Stimulated activated naive CD4-positive, alpha-beta T cell (primary cell): ENCODE data around the gene CD99.

Experiments
- DNase-seq, 6 experiments: peaks; one replicate each; lab custom pipeline; 2025; lab: John Stamatoyannopoulos, UW

CD99 gene

DNA sequence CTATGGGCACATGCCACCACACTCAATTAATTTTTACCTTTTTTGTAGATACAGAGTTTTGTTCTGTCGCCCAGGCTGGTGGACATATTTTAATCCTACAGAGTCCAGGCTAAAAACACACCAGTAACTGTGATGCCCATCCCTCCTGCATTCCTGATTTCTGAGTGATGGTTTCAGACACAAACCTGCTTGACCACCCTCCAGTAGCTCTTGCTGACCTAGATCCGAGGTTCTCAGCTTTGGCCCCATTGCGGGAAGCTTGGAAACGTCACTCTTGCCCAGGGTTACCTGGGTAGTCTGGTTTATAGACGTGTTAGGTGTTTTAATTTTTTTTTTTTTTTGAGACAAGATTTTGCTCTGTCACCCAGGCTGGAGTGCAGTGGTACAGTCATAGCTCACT, 7.5 kb downstream of the CD99 start:
- DNase-seq = no peak

DNA sequence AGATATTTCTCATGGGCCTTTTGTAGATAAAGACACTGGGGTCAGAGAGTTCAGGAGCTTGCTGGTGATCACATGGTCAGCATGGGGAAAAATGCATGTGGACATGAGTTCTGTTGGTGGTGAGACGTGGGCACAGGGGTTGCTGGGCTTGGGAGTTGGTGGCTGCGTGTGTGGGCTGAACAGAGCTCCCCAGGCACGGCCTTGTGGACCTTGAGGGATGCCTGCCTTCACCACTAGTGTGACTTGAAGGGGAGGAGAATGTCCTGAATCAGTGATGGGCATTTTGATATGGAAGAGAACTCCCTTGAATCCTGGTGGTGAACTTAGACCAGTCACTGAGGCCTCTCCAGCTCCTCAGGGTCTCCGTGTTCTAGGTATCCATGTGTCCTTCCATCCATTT, 8.9 kb downstream of the CD99 start:
- DNase-seq = no peak

DNA sequence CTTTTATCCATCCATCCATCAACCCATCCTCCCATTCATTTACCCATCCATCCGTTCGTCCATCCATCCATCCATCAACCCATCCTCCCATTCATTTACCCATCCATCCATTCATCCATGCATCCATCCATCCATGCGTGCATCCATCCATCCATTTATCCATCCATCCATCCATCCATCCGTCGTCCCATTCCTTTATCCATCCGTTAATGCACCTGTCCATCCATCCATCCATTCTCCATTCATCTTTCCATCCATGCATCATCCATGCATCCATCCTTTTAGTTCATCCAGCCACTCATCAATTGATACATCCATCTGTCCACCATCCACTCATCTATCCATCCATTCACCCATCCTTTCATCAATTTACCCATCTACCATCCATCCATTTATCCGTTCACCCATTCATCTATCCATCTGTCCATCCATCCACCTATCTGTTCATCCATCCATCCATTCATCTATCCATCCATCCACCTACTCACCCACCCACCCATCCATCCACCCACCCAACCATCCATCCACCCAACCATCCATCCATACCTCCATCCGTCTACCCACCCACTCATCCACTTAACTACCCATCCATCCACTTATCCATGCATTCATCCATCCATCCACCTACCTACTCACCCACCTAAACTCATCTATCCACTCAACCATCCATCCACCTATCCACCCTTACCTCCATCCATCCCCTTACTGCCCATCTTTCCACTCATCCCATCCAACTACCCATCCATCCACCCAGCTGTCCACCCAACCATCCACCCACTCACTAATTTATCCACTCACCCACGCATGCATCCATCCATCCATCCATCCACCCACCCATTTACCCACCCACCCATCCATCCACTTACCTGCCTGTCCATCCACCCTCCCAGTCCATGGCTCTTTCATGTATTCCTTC, 9.6 kb downstream of the CD99 start:
- no peak for DNase-seq

DNA sequence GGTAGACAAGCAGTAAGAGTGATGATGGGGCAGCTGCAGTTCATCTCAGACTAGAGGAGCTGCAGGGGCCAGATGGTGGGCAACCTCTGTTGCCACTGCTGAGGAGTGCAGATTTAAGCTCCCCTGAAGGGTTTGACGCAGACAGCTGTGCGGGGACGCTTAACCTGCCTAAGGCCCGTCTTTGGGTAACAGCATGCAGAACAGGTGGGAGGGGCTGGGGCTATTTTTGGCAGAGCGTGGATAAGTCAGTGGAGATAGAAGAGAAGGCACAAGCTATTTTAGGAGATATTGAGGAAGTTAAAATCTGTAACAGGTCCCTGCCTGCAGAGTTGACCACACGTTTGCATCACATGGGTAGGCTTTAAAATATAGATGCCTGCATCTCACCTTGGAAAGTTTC, 10.5 kb downstream of the CD99 start:
- no peak for DNase-seq

DNA sequence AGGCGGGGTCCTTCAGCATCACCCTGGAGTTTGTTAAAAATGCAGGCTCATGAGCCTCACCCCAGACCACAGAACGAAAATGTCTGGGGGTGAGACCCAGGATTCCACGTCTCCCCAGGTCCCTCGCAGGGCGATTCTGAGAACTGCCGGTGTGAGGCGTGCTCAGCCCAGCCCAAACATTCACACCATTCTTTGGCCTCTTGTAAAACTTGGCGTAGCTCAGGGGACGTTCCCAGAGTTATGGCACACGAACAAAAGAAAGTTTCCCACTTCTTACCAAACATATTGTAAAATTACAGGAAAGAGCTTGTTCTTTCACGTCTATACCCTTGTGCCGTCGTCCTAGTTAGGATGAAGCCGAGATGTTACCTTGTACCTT, 12.9 kb downstream of the CD99 start:
- DNase-seq = no peak

GRCh38 chrX:2705046-2705832, 14.1 kb downstream of the CD99 start:
- DNase-seq = no peak

- DNase-seq = no peak
Measured at GRCh38 chrX:2707334-2707760, 16.3 kb downstream of the CD99 start.

GRCh38 chrX:2708021-2708420, 16.9 kb downstream of the CD99 start:
- DNase-seq = no peak

GRCh38 chrX:2708592-2709188, 17.6 kb downstream of the CD99 start:
- DNase-seq = no peak

DNA sequence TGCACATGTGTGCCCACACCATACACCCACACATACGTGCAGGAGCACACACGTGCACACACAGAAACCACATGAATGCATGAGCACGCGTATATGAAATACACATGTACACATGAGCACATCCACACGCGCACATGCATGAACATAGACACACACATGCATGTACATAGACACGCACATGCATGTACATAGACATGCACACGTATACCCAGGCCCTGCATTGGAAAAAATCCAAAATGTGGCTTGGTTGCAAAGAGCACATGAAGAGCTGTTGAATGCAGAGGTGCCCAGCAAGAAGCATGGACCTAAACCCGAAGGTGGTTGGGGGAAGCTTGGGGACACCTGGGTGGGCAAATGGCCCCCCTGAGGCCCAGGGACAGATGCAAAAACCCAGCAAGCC, 18.5 kb downstream of the CD99 start:
- DNase-seq = no peak

GRCh38 chrX:2710041-2710840, 19.1 kb downstream of the CD99 start:
- DNase-seq = no peak

- DNase-seq = no peak
Measured at GRCh38 chrX:2711441-2711840, 20.3 kb downstream of the CD99 start.

DNA sequence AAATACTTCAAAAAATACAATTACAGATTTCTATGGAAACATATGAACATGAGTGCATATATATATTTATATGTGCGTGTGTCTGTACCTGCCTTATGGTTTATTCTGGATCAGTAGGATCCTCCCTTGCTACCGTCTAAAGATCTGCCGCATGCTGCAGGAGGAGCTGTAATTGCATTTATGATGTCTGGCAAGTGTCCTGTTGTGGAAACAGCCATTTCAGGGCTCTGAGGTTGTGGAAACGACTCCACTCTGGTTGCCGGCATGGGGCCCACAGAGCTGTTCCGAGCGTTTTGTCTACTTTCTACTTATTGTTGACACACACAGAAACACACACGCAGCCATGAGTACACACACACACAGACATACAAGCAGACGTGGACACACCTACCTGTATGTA, 21.3 kb downstream of the CD99 start:
- DNase-seq = no peak

DNA sequence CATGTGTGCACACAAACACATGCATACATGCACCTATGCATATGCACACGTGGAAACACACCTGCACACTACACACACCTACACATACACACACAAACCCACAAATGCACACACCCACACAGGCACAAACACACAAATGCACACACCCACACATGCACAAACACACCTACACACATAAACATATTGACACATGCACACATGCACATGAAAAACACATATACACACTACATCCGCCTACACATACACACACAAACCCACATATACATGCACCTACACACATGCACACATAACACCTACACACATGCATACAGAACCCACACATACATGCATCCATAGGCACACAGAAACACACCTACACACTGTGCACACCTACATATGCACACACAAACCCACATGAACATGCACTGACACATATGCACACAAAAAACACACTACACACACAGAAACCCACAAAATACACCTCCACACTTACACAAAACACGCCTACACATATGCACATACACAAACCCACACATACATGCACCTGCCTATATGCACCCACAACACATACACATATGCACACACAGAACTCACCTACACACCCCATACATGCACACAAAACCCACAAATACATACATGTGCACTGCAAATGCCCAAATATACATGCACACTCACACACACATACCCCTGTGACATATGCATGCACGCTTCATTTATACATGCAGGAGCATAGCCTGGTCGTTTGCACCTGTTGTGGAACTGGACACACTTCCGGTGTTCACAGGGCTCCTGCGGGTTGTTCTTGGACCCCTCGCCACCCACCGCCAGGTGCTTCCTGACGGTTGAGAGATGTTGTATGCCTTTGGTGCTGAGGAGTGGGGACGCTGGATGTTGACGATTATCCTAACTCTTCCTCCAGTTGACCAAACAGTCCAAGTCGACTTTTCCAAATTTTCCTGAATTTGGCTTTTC, 22.1 kb downstream of the CD99 start:
- no peak for DNase-seq

DNA sequence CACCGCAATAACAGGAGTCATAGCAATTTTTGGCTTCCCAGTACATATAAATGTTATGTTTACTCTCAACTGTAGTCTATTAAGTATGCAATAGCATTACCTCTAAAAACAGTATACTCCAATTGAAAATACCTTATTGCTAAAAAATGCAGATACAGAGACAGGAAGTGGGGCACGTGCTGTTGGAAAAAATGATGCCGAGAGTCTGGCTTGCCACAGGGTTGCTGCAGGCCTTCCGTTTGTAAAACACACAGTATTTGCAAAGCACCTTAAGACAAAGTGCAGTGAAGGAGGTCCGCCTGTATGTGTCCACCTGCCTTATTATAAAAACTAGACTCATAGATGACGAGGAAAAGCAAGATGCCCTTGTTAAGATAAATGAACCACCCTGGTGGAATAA, 23.5 kb downstream of the CD99 start:
- no peak for DNase-seq

GRCh38 chrX:2715066-2715600, 24.0 kb downstream of the CD99 start:
- no peak for DNase-seq

- no peak for DNase-seq
Measured at GRCh38 chrX:2717312-2717711, 26.2 kb downstream of the CD99 start.

DNA sequence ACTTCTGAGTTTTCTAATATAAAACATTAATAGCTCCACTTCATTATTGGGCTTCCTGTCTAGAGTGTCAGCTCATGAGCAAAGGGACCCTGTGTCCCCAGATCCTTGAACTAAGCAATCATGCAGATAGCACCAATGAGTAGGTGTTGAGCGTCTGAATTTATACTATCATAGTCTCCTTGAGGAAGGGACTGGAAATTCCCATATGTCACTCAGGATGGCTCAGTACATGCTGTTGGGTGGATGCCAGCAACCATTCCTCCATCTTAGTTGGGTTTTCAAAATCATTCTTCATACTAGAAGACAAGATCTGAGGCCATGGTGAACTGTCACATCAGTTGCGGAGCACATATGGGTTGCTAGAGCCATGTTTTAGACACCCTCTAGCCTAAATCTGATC, 27.7 kb downstream of the CD99 start:
- no peak for DNase-seq

DNA sequence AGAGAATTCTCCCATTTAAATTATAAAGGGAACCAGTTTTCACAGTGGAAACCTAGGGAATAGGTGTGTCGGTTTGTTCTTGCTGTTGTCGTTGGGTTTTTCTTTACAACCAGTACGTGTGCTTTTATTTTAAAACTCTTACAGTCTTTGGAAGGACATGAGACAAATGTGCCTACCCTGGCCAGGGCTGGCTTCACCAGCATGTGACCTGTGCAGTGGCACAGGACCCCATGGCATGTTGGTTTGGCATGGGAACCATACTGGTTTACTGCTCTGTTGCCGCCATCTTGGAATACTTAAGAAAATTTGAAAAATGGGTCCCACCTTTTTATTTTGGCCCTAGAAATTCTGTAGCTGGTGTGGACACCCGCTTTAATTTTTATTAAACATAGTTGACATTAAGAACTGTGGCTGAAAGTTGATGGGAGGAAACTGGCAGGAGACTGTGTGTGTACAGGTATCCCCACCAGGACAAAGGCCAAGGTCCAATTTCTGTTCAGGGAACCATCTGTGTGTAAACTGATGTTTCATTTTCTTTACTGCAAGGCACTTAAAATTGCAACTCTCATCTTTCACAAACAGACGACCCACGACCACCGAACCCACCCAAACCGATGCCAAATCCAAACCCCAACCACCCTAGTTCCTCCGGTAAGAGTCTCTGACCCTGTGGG, 28.8 kb downstream of the CD99 start:
- no peak for DNase-seq

DNA sequence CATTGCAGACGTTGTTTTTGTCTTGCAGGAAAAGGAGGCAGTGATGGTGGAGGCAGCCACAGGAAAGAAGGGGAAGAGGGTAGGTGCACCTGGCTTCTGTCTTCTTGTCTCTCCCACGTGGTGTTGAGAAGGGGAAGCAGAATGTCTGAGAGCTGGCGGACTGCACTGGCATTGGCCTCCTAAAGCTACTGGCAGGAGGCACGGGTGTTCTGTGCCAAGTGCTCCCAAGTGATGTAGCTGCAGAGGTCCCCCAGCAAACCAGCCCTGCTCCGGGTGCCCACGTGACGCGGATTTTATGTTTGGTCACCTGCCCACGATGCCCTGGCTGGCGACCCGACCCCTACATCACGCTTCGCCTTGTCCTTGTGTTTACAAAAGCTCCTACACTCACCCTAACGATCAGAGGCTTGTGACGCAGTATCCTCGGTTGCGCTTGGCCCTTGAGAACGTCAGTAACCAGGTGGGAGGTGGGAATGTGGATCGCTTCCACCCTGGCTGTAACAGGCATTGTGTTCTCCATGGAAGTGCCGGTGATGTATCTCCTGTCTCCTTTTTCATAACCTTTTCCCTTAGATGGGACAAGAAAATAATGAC, 32.3 kb downstream of the CD99 start:
- no peak for DNase-seq
